GM21717 (cell line): ENCODE measurements around the gene ATP4B.

Experiments used
- ATAC-seq: cut with Tn5 transposase; IDR thresholded peaks from one replicate; pipeline ENCODE4 v1.9.1; 2021; ENCODE audit warnings: mild to moderate bottlenecking, moderate library complexity; ENCODE audit not compliant: unreplicated experiment

ATP4B gene

GRCh38 chr13:113656831-113657671 is 947 bp downstream of the ATP4B start:
- ATAC-seq: no peak

GRCh38 chr13:113656003-113656588 is 1.9 kb downstream of the ATP4B start:
- no peak for ATAC-seq

GRCh38 chr13:113655346-113656002 is 2.5 kb downstream of the ATP4B start:
- no peak for ATAC-seq

DNA sequence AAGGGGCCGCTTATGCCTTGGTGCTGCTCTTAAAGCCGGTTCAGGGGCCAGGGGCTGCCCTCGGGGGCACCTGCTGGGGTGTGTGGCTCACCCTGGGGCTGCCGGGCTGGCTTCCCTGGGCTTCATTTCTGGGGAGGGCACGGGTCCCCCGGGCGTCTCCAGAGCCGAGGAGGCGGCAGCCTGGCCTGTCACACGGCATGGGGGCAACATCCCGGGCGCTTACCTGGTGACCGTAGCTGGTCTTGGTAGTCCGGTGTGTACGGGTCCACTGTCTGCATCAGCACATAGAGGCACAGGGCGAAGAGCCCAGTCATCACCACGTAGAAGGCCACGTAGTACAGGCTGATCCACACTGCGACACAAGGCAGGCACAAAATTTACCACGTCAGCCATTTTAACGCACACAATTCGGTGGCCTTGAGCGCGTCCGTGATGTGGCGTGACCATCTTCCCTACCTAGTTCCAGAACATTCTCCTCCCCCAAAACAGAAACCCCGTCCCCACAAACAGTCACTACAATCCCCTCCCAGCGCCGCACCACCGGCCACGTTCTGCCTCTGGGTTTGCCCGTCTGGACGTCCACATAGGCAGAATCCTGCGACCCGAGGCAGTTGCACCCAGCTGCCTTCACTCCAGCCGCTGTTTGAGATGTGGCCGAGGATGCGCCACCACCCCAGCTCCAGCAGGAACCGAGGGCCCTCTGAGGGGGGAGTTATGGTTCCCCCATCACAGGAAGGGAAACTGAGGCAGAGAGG is 3.2 kb downstream of the ATP4B start:
- no peak for ATAC-seq

DNA sequence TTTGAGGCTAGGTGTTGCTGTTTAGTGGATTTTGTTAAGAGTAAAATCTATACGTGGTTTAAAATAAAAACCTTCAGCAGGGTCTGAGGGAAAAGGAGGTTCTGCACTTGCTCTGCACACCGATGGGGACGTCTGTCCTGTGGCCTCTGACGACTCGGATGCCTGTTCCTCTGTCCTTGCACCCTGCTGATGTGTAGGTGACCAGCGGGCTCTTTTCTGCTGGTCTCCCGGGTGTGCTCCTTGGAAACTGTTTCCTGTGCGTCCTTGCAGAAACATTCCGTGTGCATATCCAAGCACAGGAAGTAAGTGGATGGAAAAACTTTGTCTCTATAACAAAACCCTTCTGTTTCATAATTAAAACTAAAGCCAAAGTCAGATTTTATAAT is 3.8 kb downstream of the ATP4B start:
- no peak for ATAC-seq

DNA sequence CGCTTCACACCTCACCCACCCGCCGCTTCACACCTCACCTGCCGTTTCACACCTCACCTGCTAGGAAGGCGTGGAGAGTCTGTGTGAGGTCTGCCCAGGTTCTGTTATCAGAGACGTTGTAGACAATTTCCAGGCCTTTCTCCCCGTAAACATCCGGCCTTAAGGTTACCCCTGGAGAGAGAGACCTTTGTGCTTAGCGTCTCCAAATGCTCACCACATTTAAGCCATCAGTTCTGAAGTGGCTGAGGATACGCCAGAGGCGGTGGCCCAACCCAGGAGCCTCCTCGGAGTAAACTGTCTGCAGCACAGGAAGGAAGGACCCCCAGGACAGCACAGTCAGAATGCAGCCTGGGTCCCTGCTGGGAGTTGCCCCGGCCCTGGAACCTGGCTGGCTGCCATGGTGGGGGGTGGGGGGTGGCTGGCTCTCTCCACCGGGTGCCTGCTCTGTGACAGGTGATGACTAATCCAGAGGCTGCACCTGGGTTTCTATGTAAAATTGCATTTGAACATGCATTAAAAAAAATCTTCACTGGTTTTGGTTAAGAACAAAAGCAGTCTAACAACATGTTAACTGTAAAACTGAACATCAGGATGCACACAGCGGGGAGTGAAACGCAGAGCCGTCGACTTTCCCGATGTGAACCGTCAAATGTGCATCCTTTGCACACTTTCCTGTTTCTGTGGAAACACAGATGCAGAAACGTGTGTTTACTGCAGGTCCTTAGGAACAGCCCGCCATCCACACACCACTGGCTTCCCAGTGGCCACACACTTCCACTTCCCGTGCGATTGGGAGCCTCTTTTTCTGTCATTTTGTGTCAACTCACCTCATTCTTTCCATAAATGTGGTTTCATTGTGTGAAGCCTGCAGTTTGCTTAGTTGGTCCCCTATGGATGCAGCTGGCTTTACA is 4.5 kb downstream of the ATP4B start:
- no peak for ATAC-seq

- ATAC-seq: no peak
Measured at GRCh38 chr13:113652404-113653263, 5.4 kb downstream of the ATP4B start.

- no peak for ATAC-seq
Measured at GRCh38 chr13:113651511-113652403, 6.2 kb downstream of the ATP4B start.

DNA sequence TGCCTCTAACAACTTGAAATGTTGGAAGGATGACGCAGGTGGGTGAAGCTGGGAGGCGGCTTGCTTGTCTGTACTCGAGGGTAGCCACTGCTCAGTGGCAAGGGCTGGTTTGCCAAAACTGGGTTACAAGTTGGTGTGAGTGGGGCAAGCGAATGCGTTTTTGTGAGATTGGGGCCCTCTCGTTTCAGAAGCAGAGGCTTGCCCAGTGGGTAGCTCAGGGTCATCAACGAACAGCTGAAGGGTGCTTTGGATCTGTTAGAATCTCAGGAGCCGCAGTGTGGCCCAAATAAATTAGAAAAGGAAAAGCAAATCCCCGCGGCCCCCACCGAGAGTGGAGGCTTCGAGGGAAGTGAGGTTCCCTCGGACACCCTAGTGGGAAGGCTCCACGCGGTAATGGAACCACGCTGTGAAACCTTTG is 7.3 kb downstream of the ATP4B start:
- ATAC-seq: no peak

DNA sequence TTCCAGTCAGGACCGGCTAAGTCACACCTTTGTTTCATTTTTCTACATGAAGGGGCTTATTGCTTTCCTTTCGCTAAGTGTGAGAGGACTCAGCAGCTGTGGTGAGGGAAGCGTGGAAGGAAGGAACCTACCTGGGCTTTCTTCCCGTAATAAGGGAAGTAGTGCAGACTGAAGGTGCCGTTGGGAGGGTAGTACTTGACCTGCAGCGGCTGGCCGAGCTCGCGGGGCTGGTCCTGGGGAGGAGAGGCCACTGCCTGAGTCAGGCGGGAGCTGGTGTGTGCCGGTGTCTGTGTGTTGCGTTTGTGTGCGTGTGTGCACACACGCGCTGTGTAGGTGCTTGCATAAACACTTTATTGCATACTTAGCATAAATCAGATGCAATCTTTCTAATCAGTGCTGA is 7.7 kb downstream of the ATP4B start:
- ATAC-seq: no peak

- ATAC-seq: no peak
Measured at GRCh38 chr13:113649212-113649611, 8.8 kb downstream of the ATP4B start.

DNA sequence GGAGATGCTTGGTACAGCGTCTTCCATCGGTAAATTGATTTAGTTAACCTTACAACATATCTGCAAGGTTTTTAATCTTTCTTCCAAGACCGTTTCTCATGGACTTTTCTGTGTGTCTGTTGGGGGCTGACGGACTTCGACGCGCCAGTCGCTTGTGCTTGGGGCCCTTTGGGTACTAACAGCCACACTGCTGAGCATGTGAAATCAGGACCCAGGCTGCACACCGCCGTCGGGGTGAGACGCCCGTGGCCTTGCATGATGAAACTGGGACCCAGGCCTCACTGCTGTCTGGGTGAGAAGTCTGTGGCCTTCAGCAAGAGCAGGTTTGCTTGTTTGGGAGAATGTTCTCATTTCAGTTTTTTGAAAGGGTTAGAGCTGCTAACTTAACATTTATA is 9.8 kb downstream of the ATP4B start:
- ATAC-seq: no peak

GRCh38 chr13:113647351-113648215 is 10.4 kb downstream of the ATP4B start:
- no peak for ATAC-seq

DNA sequence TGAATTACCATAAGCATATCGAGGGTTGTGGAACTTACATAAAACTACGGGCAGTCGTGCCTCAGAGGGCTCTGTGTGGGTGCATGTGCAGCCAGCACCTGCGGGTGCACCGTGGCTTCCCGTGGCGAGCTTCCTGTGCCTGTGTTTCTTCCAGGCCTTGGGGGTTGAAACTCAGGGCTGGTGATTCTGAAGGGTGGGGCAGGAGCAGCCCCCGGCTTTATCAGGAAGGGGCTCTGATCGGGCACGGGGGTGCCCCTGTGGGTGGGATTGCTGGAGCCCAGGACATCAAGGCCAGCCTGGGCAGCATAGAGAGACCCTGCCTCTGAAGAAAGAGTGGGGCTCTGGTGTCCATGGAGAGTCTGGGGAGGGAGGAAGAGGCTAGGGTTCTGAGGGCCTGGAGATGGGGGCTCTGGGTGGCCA is 11.1 kb downstream of the ATP4B start:
- no peak for ATAC-seq

DNA sequence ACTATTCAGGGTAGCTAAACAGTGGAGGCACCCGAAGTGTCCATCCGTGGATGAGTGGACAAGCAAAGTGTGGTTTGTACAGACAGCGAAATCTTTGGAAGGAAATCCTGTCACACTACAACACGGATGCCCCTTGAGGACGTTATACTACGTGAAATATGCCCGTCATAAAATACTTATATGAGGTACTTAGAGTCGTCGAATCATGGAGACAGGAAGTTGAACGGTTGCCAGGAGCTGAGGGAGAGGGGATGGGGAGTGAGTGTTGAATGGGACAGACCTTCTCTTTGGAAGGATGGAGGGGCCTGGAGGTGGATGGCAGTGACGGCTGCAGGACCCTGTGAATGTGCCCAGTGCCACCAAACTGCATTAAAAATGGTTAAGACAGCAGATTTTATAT is 11.6 kb downstream of the ATP4B start:
- ATAC-seq: no peak

GRCh38 chr13:113645329-113645728 is 12.7 kb downstream of the ATP4B start:
- no peak for ATAC-seq

GRCh38 chr13:113644800-113645199 is 13.2 kb downstream of the ATP4B start:
- ATAC-seq: no peak
